ENCODE data around the gene LIN37.
A peak's percentile ranks its signal among the peaks of the same experiment; 100 is the strongest.

LIN37 gene

GRCh38 chr19:35744430-35745327, 3.7 kb upstream of the LIN37 start:
- TF ChIP-seq, protein P1, sequence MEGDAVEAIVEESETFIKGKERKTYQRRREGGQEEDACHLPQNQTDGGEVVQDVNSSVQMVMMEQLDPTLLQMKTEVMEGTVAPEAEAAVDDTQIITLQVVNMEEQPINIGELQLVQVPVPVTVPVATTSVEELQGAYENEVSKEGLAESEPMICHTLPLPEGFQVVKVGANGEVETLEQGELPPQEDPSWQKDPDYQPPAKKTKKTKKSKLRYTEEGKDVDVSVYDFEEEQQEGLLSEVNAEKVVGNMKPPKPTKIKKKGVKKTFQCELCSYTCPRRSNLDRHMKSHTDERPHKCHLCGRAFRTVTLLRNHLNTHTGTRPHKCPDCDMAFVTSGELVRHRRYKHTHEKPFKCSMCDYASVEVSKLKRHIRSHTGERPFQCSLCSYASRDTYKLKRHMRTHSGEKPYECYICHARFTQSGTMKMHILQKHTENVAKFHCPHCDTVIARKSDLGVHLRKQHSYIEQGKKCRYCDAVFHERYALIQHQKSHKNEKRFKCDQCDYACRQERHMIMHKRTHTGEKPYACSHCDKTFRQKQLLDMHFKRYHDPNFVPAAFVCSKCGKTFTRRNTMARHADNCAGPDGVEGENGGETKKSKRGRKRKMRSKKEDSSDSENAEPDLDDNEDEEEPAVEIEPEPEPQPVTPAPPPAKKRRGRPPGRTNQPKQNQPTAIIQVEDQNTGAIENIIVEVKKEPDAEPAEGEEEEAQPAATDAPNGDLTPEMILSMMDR (conservative IDR thresholded peaks at IDR 0.05), result peak; percentile 65
- H3K27ac ChIP-seq, result peak overlapping the region; percentile 97

DNA sequence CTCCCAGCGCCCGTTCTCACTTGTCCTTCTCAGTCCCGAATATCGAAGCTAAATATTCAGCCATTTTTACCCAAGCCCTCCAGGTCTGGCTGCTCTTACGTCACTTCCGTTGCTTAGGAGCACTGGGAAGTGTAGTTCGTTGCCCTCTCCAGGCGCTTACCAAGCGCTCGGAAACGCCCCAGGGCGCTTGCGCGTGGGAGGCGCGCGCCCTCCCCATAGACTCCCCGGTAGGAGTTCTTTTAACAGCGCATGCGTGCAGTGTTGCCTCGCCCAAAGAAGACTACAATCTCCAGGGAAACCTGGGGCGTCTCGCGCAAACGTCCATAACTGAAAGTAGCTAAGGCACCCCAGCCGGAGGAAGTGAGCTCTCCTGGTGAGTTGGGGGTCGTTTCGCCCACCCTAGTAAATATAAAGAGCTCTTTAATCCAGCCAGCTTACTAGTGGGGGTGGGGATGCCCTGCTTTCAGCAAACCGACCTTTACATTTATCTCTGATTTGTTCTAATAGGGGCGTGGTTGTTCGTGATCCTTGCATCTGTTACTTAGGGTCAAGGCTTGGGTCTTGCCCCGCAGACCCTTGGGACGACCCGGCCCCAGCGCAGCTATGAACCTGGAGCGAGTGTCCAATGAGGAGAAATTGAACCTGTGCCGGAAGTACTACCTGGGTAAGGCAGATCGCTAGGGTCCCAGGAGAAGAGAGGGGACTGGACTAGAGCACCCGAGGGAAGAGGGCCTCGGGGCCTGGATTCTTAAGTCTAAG, 2.9 kb upstream of the LIN37 start, which contains the start of the genes PSENEN and U2AF1L4:
TSS of gene PSENEN (plus strand) at position 324 of the 759 bp plus-strand sequence. CDS start at position 604, 280 bp downstream.
TSS of gene U2AF1L4 (minus strand) at position 91 of the 759 bp plus-strand sequence. CDS start at position 64, 27 bp downstream.
- TF ChIP-seq, protein P1 (conservative IDR thresholded peaks at IDR 0.05), result no peak
- H3K27ac ChIP-seq, result peak within 1 kb of the TSS; percentile 97

- H3K27ac ChIP-seq, result peak overlapping the region; percentile 97
- TF ChIP-seq, protein P1 (conservative IDR thresholded peaks at IDR 0.05), result no peak
Measured at GRCh38 chr19:35746087-35746462, 2.3 kb upstream of the LIN37 start.

GRCh38 chr19:35746531-35746930, 1.8 kb upstream of the LIN37 start:
- TF ChIP-seq, protein P1 (conservative IDR thresholded peaks at IDR 0.05), result no peak
- peak overlapping the region; percentile 97; the same call in 1 of the 2 replicates for H3K27ac ChIP-seq

DNA sequence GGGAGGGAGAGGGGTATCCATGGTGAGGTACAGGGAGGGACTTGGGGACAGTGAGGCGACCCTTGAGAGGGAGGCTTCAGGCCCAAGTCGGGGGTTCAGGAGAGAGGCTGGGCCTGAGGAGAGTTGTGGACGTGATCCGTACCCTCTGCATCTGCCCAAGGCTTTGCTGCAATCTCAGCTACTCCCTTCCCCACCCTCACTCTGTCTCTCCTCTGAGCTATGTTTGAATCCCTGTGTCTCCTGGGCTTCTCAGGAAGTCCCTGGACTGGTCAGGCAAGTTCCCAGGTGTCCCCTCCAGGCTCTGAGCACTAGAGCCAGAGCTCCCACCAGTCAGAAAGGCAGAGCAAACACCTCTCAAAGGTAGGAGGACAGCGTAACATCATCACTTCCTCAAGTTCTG, 1.8 kb downstream of the LIN37 start:
- TF ChIP-seq, protein P1 (conservative IDR thresholded peaks at IDR 0.05), result no peak
- H3K27ac ChIP-seq, result peak overlapping the region; percentile 72; the same call in 1 of the 2 replicates

- no peak overlapping the region for H3K27ac ChIP-seq
- TF ChIP-seq, protein P1 (conservative IDR thresholded peaks at IDR 0.05), result no peak
Measured at GRCh38 chr19:35751839-35752745, 3.7 kb downstream of the LIN37 start.

Measured in VCaP (cell line).